ENCODE results near the gene SRRD. TPM values are rescaled to one million over a fixed set of nuclear protein-coding genes. Genes with fewer than 3 reads are reported as not detected.
"Not testable (repeated sequence)": the region's sequence is repeated elsewhere in the genome, so short reads cannot be mapped to it uniquely, and the experiment has no call there.

SRRD gene
- polyA plus RNA-seq (ENCODE audit: insufficient read length in 4 of 4), result 10 to 100 TPM; 28.9 to 35.5 (median 34.8) TPM

GRCh38 chr22:26483439-26484359, at the start of gene SRRD, which contains the start of gene HPS4:
Gene SRRD (plus strand): TSS chr22:26483877. CDS start chr22:26483891, 14 bp downstream.
Gene HPS4 (minus strand): TSS chr22:26483783. CDS start chr22:26481762, 2,021 bp downstream.
- peak in 3 of 4 donors; percentile 82 to 85 (median 84) for DNase-seq (ENCODE audit: low read depth in 4 of 4, low spot score in 3 of 4)

DNA sequence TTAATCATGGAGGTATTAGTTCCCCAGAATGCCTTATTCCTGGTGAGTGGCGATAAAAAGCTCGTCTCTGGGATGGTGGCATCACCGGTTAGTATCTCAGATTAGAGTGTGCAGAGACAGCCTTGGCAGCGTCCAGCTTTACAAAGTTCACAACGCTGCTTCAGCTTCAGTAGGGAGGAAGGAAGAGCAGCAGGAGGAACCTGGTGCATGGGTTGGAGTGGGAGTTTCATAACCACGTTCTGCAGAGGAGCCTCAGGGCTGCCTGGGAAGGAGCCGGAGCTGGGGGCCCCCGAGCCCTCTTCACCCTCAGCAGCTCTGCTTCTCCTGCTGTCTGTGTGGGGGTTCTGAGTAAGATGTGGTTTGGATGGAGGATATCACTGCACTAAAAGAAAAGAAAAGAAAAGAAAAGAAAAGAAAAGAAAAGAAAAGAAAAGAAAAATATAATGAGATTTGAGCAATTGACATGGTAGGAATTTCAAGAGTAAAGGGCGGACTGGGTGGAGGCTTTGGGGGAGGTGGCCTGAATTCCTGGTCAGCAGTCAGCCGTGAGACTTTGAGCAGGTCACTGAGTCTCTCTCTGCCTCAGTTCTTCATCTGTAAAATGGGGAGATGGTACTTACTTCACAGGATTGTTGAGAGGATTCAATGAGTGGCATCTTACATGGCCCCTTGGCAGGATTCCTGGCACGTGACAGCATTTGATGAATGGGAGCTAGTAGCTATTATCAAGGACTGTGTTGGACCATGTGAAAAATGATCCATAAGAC, 48.2 kb upstream of the SRRD start:
- DNase-seq (ENCODE audit: low read depth in 4 of 4, low spot score in 3 of 4), result no peak

- no peak for DNase-seq (ENCODE audit: low read depth in 4 of 4, low spot score in 3 of 4)
These were observed 46.7 kb upstream of the SRRD start for GRCh38 chr22:26436903-26437515.

DNA sequence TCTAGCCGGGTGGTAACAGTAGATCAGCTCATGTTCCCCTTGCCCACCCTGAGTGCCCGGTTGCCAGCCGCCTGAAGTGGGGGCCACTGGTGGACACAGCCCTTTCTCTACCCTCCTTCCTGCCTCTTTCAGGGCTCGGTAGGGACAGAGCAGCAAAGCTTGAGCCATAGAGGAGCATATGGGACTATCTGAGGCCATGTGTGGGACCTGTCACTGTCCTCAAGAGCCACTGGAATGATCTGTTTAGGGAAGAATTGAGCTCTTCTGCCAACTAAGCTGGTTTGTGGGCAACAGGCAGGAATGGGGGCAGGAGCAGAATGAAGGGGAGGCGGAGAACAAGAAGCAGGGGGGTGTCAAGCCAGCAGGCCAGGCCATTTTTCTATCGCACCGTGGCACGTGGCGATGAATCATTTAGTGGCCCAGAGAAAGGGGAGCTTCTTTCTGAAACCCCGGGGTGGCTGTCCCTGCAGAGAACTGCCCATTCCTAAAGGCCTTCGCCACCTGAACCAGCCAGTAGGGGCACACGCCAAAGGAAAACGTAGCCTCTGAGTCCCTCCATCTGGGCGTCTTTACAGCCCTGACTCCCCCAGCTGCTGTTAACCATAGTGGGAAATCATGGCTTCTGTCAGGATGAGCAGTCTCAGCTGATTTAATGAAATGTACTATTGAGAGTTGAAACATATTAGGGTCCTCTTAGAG, 45.8 kb upstream of the SRRD start:
- DNase-seq (ENCODE audit: low read depth in 4 of 4, low spot score in 3 of 4), result no peak

GRCh38 chr22:26438776-26439175, 44.9 kb upstream of the SRRD start:
- DNase-seq (ENCODE audit: low read depth in 4 of 4, low spot score in 3 of 4), result not testable (repeated sequence)

GRCh38 chr22:26439559-26439958, 44.1 kb upstream of the SRRD start:
- DNase-seq (ENCODE audit: low read depth in 4 of 4, low spot score in 3 of 4), result no peak

GRCh38 chr22:26442086-26442756, 41.5 kb upstream of the SRRD start:
- DNase-seq (ENCODE audit: low read depth in 4 of 4, low spot score in 3 of 4), result no peak

DNA sequence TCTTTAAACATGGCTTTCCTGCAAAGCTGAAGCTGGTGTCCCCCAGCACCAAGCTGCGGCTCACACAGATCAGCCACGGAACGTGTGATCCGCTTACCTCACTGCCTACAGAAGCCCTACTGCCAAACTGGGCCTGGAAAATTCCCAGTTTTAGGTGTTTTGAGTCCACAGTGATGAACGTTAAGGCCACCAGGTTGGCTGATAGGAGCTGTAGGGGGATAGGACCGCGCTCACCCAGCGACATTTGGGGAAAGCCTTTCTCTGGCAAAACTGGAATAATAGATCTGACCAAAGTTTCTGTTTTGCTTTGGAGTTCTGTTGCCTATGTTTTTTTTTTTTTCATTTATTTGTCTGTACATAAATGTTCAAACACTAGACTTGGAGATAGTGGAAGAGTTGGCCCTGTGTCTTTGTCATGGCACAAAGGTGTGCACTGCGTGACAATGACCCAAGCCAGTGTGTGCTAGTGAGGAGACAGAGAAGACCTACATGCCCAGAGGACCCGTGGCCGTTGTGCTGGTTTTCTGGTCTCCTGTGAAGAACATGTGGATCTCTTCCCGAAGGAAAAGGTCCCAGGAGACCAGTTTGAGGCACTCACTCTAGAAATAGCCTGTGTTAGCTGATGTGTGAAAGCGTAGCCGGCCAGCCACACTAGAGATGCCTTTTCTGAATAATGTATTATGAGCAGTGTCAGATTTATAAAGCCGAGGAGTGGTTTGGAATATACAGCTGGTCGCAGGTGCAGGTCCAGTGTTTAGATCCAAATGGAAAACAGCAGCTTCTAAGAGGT, 39.6 kb upstream of the SRRD start:
- DNase-seq (ENCODE audit: low read depth in 4 of 4, low spot score in 3 of 4), result no peak

GRCh38 chr22:26444777-26445176, 38.9 kb upstream of the SRRD start:
- no peak for DNase-seq (ENCODE audit: low read depth in 4 of 4, low spot score in 3 of 4)

DNA sequence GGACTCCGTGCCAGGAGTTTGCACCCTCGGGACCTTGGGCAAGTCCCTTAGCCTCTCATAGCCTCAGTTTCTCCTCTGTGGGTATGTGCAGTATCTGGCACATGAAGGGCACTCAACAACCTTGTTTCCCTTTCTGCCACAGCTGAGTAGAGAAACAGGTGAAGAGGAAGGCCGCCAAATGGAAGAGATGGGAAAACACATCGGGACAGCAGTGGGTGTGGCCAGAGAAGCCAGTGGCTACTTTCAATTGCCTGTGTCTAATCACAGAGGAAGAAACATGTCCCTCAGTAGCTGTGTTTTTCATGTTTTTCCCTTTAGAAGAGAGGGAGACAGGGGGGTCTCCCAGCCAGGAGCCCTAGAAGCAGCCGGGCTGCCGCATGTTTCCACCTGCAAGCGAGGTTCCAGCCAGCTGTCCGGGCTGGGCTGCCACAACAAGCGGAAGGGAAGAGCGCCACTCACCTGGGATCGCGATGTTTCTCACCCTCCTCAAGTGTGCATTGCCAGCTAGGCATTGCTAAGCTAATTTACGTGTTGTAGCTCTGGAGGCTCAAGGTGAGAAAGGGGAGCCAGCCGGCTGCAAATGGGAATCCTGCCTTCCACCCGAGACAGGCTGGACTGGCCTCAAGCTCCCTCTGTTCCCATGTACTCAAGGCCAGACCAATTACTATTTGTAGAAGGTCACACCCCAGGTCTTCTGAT, 38.0 kb upstream of the SRRD start:
- DNase-seq (ENCODE audit: low read depth in 4 of 4, low spot score in 3 of 4), result no peak

GRCh38 chr22:26446808-26447515, 36.7 kb upstream of the SRRD start:
- no peak for DNase-seq (ENCODE audit: low read depth in 4 of 4, low spot score in 3 of 4)

DNA sequence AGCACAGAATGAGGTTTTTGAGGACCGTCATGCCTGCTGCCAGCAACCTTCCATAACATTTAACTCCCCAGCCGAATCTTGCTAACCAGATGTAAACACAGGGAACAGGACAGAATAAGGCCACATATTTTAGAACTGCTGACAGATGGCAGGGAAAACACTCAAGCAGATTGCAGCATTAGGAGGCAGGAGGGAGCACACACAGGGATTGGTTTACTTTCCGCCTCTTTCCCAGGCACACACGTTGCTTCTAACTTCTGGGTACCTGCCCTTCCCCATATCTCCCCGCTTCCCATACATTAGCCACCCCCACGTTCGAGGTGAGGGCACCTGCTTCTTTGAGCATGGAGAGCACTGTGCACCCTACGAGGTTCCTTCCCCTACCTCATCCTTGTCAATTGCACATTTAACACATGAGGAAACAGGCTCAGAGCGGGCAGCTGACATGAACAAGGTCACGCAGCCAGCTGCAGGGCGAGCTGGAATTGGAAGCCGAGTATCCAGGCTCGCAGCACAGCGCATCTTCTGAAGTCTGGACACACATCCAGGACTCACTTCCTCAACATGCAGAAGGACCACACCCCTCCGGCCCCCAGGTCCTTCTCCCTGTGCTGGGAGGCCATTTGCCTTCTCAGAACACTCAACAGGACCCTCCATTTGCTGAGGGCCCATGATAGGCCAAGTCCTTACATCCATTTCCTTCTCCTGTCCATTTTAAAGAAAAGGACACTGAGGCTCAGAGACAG, 35.9 kb upstream of the SRRD start:
- no peak for DNase-seq (ENCODE audit: low read depth in 4 of 4, low spot score in 3 of 4)

GRCh38 chr22:26448334-26448733, 35.3 kb upstream of the SRRD start:
- DNase-seq (ENCODE audit: low read depth in 4 of 4, low spot score in 3 of 4), result no peak

DNA sequence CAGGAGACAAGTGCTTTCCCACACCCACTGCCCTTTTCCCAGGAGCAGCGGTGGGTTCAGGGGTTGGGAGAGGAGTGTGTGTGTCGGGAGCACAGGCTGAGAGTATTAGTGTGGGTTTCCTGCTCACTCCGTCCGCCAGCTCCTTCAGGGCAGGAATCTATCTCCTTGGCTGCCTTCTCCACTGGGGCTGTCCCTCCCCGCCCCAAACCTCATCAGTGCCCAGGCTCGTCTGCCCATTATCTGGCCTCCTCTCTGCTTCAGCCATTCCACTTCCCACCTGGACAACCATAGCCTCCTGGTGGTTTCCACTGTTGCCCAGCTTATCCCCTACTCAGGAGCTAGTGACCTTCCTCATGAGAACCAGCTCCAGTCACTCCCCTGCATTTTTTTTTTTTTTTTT, 34.7 kb upstream of the SRRD start:
- DNase-seq (ENCODE audit: low read depth in 4 of 4, low spot score in 3 of 4), result no peak

DNA sequence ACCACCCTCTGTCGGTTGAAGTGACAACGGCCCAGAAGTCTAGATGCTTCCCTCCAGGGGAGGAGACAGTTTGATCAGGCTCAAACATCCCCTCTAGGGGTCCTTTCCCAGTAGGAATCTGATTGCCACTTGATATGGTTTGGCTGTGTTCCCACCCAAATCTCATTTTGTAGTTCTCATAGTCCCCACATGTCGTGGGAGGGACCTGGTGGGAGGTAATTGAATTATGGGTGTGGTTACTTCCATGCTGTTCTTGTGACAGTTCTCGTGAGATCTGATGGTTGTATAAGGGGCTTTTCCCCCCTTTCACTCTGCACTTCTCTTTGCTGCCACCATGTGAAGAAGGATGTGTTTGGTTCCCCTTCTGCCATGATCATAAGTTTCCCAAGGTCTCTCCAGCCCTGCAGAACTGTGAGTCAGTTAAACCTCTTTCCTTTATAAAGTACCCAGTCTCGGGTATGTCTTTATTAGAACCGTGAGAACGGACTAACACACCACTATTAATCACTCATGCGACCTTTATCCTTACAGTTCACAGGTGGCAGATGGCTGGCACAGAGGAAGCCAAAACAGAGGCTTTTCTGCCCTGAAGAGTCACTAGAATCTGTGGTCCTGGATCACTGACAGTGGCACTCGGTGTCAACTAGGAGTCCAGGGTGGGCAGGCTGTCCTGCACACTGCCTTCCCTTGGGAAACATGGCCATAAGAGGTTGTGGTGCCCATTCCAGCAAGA, 33.1 kb upstream of the SRRD start:
- DNase-seq (ENCODE audit: low read depth in 4 of 4, low spot score in 3 of 4), result no peak

DNA sequence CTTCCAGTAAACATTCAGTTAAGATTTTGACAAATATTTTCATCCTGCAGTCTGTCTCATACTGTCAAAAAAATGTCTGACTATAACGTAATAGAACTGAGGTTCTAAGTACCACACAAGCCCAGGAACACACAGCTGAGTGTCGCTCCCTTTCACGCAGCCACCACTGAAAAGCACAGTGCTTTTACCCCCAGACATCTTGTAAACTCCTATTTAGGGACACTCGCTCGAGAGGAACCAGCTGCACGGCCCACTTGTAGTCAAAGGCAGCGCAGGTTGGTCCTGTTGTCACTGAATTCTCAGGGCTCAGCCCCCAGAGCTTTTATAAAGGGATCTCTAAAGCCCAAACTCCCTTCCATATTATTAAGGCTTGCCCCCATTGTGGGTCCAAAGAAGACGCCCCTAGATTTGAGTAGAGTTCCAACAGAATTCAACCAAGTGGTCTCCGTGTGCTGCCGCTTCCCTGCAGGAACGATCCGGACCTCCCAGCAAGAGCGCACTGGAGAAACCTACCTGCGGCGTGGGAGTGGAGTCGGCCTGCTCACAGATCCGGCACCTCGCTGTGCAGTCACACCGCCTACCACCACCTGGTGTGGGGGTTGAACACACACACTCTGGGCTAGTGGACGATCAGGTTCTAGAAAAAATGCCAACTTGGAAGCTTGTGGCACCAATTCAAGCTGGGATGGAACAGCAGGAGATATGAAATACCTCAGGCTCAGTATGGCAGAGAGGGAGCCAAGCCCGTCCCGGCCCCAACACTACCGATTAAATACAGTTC, 31.3 kb upstream of the SRRD start:
- DNase-seq (ENCODE audit: low read depth in 4 of 4, low spot score in 3 of 4), result no peak

Data from left renal pelvis (tissue), 4 donors.